ENCODE results near the gene FLII. TPM values are rescaled to one million over a fixed set of nuclear protein-coding genes. Genes with fewer than 3 reads are reported as not detected.

FLII gene
- total RNA-seq, 2 experiments from 2014 or later: 155 to 219 TPM

DNA sequence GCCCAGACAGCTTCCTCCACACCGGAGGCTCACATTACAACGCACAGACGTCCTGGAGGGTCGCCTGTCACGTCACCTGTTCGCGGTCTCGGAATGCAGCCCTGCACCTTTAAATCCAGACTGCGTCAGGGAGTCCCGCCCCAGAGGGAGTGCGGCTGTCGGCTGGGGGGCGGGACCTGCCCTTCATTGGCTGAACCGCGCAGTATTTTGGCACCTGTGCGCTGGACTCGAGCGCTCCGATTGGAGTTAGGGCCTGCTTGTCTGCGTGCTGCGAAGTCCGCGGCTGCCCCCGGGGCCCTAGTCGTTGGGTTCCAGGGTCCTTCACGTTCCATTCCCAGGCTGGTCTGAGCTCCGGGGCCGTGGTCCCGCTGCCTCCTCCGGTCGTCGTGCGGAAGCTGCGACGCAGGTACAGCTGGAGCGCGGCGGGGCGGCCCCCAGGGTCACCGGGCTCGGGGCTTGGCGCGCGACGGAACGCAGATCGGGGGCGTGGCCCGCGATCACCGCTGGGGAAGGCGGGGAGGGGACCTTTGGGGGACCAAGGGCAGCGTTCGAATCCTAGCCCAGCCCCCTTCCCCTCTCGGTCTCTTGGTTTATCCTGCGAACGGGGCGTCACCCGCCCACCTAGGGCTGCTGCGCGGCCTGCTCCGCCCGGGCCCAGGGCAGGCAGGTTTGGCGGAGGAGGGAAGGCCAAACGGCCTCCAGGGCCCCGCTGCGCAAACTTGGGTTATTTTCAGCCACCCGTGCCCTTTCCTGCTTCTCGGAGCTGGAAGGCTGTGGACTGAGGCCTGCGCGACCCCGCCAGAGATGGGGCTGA is 2.0 kb upstream of the FLII start, which contains the start of gene MIEF2:
MIEF2 (plus strand) TSS at position 331 of the 814 bp plus-strand sequence. CDS start 2,059 bp downstream, outside the sequence.
- H3K4me1 ChIP-seq (ENCODE audit: insufficient read depth, low read length, poor library complexity, severe bottlenecking): peaks cover 33% of the 10 kb centered on the region
- H3K36me3 ChIP-seq (ENCODE audit: insufficient read depth, low read length): peaks cover 9% of the 10 kb centered on the region
- H3K9me3 ChIP-seq (ENCODE audit: low read length): no peaks in the 10 kb centered on the region
- ChIA-PET CTCF (ENCODE audit: unreplicated experiment) (interaction anchor here (0.6 to 1.0 kb wide), 3 partner anchors 8 to 598 kb away, joined by 3 read pairs; no protein-coding TSS in a partner anchor), POLR2A (interaction anchor here (0.6 kb wide), 2 partner anchors 29 to 80 kb away, joined by 3 to 5 read pairs; no protein-coding TSS in a partner anchor)
- no peaks in the 10 kb centered on the region for H3K9me2 ChIP-seq (ENCODE audit: insufficient read depth, low read length)
- BruUV-seq (replicated peaks): no TSS peak
- H3K79me2 ChIP-seq (ENCODE audit: insufficient read depth, low read depth, low read length): peaks cover 15% of the 10 kb centered on the region; the same call in 1 of the 2 replicates
- peak within 1 kb of the TSS; percentile 98 for H3K4me2 ChIP-seq (ENCODE audit: low read length)
- peak within 1 kb of the TSS; percentile 49 for H3K27ac ChIP-seq (ENCODE audit: low read depth, low read length, poor library complexity, severe bottlenecking)
- H4K20me1 ChIP-seq (ENCODE audit: insufficient read depth, low read length): no peaks in the 10 kb centered on the region
- intact Hi-C loops (cut with micrococcal nuclease; ENCODE audit: unreplicated experiment): loop anchor here (2.0 kb wide), 1 partner anchor 54 kb away; the partner anchor contains the start of genes SMCR8 and TOP3A
- peak within 1 kb of the TSS; percentile 82 for H2AFZ ChIP-seq (ENCODE audit: low read length)
- peak; percentile 96 for DNase-seq (ENCODE audit: low spot score)
- peak within 1 kb of the TSS; percentile 80 for H3K4me3 ChIP-seq (ENCODE audit: low read depth, low read length, poor library complexity, severe bottlenecking)
- TF ChIP-seq EZH2phosphoT487 (IDR thresholded peaks at IDR 0.05; ENCODE audit: borderline replicate concordance, low read depth, low read length): no peak
- TF ChIP-seq, protein P1, sequence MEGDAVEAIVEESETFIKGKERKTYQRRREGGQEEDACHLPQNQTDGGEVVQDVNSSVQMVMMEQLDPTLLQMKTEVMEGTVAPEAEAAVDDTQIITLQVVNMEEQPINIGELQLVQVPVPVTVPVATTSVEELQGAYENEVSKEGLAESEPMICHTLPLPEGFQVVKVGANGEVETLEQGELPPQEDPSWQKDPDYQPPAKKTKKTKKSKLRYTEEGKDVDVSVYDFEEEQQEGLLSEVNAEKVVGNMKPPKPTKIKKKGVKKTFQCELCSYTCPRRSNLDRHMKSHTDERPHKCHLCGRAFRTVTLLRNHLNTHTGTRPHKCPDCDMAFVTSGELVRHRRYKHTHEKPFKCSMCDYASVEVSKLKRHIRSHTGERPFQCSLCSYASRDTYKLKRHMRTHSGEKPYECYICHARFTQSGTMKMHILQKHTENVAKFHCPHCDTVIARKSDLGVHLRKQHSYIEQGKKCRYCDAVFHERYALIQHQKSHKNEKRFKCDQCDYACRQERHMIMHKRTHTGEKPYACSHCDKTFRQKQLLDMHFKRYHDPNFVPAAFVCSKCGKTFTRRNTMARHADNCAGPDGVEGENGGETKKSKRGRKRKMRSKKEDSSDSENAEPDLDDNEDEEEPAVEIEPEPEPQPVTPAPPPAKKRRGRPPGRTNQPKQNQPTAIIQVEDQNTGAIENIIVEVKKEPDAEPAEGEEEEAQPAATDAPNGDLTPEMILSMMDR (conservative IDR thresholded peaks at IDR 0.05; ENCODE audit: low read length): no peak

DNA sequence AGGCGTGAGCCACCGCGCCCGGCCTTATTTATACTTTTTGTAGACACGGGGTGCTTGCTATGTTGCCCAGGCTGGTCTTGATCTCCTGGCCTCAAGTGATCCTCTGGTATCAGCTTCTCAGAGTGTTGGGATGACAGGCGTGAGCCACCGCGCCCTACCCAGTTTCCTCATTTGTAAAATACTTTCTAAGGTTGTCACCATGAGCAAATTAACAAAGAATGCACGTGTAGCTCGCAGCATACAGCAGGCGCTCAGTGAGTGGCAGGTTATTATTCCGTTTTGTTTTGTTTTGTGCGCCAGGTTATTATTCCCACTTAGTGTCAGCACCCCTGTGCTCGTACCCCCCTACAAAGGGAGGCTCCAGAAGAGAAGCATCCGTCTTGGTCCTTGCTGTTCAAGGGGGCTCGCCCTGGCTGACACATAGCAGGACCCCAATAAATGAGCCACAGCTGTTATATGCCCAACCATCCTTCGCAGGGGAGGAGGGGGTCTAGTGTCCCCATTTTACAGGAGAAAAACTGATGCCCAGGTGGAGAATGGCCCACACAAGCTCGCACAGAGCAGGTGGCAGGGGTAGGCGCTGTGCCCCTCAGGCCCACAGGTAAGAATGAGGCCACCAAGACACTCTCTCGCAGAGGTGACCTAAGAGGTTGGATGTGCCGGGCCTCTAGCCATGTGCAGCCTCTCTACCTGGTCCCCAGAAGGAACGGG is 1.2 kb upstream of the FLII start:
- DNase-seq (ENCODE audit: low spot score): no peak
- no TSS peak for BruUV-seq (replicated peaks)
- Histone ChIP-seq H3K27ac (ENCODE audit: low read depth, low read length, poor library complexity, severe bottlenecking) (peak overlapping the region; percentile 14), H3K4me3 (ENCODE audit: low read depth, low read length, poor library complexity, severe bottlenecking) (peak overlapping the region; percentile 80), H3K9me3 (ENCODE audit: low read length) (no peaks in the 10 kb centered on the region), H2AFZ (ENCODE audit: low read length) (peak overlapping the region; percentile 82; the same call in 1 of the 2 replicates), H3K4me2 (ENCODE audit: low read length) (peak overlapping the region; percentile 98), H3K4me1 (ENCODE audit: insufficient read depth, low read length, poor library complexity, severe bottlenecking) (peaks cover 33% of the 10 kb centered on the region), H3K9me2 (ENCODE audit: insufficient read depth, low read length) (no peaks in the 10 kb centered on the region), H3K79me2 (ENCODE audit: insufficient read depth, low read depth, low read length) (peaks cover 15% of the 10 kb centered on the region; the same call in 1 of the 2 replicates), H3K36me3 (ENCODE audit: insufficient read depth, low read length) (peaks cover 17% of the 10 kb centered on the region), H4K20me1 (ENCODE audit: insufficient read depth, low read length) (no peaks in the 10 kb centered on the region)
- ChIA-PET POLR2A (interaction anchor here (0.6 to 1.0 kb wide), 2 partner anchors 35 to 80 kb away, joined by 3 to 5 read pairs; no protein-coding TSS in a partner anchor), CTCF (ENCODE audit: unreplicated experiment) (interaction anchor here (0.6 to 1.0 kb wide), 3 partner anchors 9 to 599 kb away, joined by 3 read pairs; no protein-coding TSS in a partner anchor)
- intact Hi-C loops (cut with micrococcal nuclease; ENCODE audit: unreplicated experiment): loop anchor here (2.0 to 5.0 kb wide), 3 partner anchors 55 to 103 kb away; partner anchors contain the start of genes SHMT1, SMCR8 and TOP3A
- TF ChIP-seq EZH2phosphoT487 (IDR thresholded peaks at IDR 0.05; ENCODE audit: borderline replicate concordance, low read depth, low read length): no peak
- TF ChIP-seq, protein P1 (conservative IDR thresholded peaks at IDR 0.05; ENCODE audit: low read length): no peak
